Measurements from ENCODE around the gene FABP7.

The FABP7 gene

GRCh38 chr6:122798099-122798641 lies 18.7 kb downstream of the FABP7 start:
- Histone ChIP-seq H3K79me1 (ENCODE audit: low read depth, low read length) (no peaks in the 10 kb centered on the region), H4K91ac (ENCODE audit: low read depth, low read length, poor library complexity) (no peak overlapping the region), H4K8ac (ENCODE audit: low read depth, low read length) (no peak overlapping the region), H3K4me1 (ENCODE audit: control insufficient read depth in 2 of 2, insufficient read depth in 1 of 2, low read depth in 1 of 2, low read length in 2 of 2) (peaks cover 0 to 2% of the 10 kb centered on the region in 2 donors), H2BK15ac (ENCODE audit: low read length) (no peak overlapping the region), H3K23ac (ENCODE audit: low read depth, low read length, poor library complexity) (no peak overlapping the region), H3K36me3 (replicated peaks in 1 of 2; ENCODE audit: control insufficient read depth in 2 of 2, insufficient read depth in 2 of 2, low read length in 2 of 2) (no peaks in the 10 kb centered on the region), H2AFZ (ENCODE audit: low read length) (no peak overlapping the region), H3K9me3 (replicated peaks in 1 of 2; ENCODE audit: control insufficient read depth in 2 of 2, insufficient read depth in 1 of 2, low read depth in 1 of 2, low read length in 2 of 2) (no peaks in the 10 kb centered on the region), H2AK5ac (ENCODE audit: low read depth, low read length) (no peak overlapping the region), H2BK120ac (ENCODE audit: low read depth, low read length) (no peak overlapping the region), H3K18ac (ENCODE audit: low read length) (no peak overlapping the region), H3K27ac (replicated peaks; ENCODE audit: low read length) (no peak overlapping the region), H2BK12ac (ENCODE audit: low read length) (no peak overlapping the region), H3K4me2 (ENCODE audit: insufficient read depth, low read length, poor library complexity, severe bottlenecking) (no peak overlapping the region), H3K9ac (ENCODE audit: low read depth, low read length, poor library complexity) (no peak overlapping the region), H2BK5ac (ENCODE audit: low read length) (no peak overlapping the region), H3K4ac (ENCODE audit: low read length) (no peak overlapping the region), H3K14ac (ENCODE audit: low read length) (no peak overlapping the region), H3K4me3 (ENCODE audit: low read length in 2 of 2) (no peak overlapping the region), H3K27me3 (ENCODE audit: control insufficient read depth in 3 of 3, insufficient read depth in 3 of 3, low read depth in 1 of 3, low read length in 3 of 3) (no peaks in the 10 kb centered on the region)
- no CpG with 5 or more reads among the region's 6 CpGs for WGBS, 2 donors (ENCODE audit: extremely low coverage in 2 of 2, insufficient read length in 2 of 2, insufficient replicate concordance in 1 of 2)
- DNase-seq (ENCODE audit: low spot score), result no peak

- peaks cover 0 to 2% of the 10 kb centered on the region in 2 donors for H3K4me1 ChIP-seq (ENCODE audit: control insufficient read depth in 2 of 2, insufficient read depth in 1 of 2, low read depth in 1 of 2, low read length in 2 of 2)
- no peak overlapping the region for H4K91ac ChIP-seq (ENCODE audit: low read depth, low read length, poor library complexity)
- no peak overlapping the region for H2BK12ac ChIP-seq (ENCODE audit: low read length)
- H3K9ac ChIP-seq (ENCODE audit: low read depth, low read length, poor library complexity), result no peak overlapping the region
- no peak overlapping the region for H3K4me3 ChIP-seq (ENCODE audit: low read length in 2 of 2)
- no peak for DNase-seq (ENCODE audit: low spot score)
- H3K18ac ChIP-seq (ENCODE audit: low read length), result no peak overlapping the region
- H2BK120ac ChIP-seq (ENCODE audit: low read depth, low read length), result no peak overlapping the region
- H3K4me2 ChIP-seq (ENCODE audit: insufficient read depth, low read length, poor library complexity, severe bottlenecking), result no peak overlapping the region
- no peaks in the 10 kb centered on the region for H3K79me1 ChIP-seq (ENCODE audit: low read depth, low read length)
- no peak overlapping the region for H4K8ac ChIP-seq (ENCODE audit: low read depth, low read length)
- no peak overlapping the region for H3K14ac ChIP-seq (ENCODE audit: low read length)
- no peak overlapping the region for H2AK5ac ChIP-seq (ENCODE audit: low read depth, low read length)
- H3K4ac ChIP-seq (ENCODE audit: low read length), result no peak overlapping the region
- no peak overlapping the region for H3K27ac ChIP-seq (replicated peaks; ENCODE audit: low read length)
- no peaks in the 10 kb centered on the region for H3K36me3 ChIP-seq (replicated peaks in 1 of 2; ENCODE audit: control insufficient read depth in 2 of 2, insufficient read depth in 2 of 2, low read length in 2 of 2)
- no peak overlapping the region for H2BK15ac ChIP-seq (ENCODE audit: low read length)
- WGBS, 2 donors (ENCODE audit: extremely low coverage in 2 of 2, insufficient read length in 2 of 2, insufficient replicate concordance in 1 of 2), result no CpG with 5 or more reads among the region's 4 CpGs
- H3K23ac ChIP-seq (ENCODE audit: low read depth, low read length, poor library complexity), result no peak overlapping the region
- H3K9me3 ChIP-seq (replicated peaks in 1 of 2; ENCODE audit: control insufficient read depth in 2 of 2, insufficient read depth in 1 of 2, low read depth in 1 of 2, low read length in 2 of 2), result no peaks in the 10 kb centered on the region
- no peak overlapping the region for H2AFZ ChIP-seq (ENCODE audit: low read length)
- H2BK5ac ChIP-seq (ENCODE audit: low read length), result no peak overlapping the region
- no peaks in the 10 kb centered on the region for H3K27me3 ChIP-seq (ENCODE audit: control insufficient read depth in 3 of 3, insufficient read depth in 3 of 3, low read depth in 1 of 3, low read length in 3 of 3)
Observed at GRCh38 chr6:122799140-122799745, 19.7 kb downstream of the FABP7 start.

- H2BK120ac ChIP-seq (ENCODE audit: low read depth, low read length), result no peak overlapping the region
- no peak overlapping the region for H3K4ac ChIP-seq (ENCODE audit: low read length)
- H3K4me1 ChIP-seq (ENCODE audit: control insufficient read depth in 2 of 2, insufficient read depth in 1 of 2, low read depth in 1 of 2, low read length in 2 of 2), result peaks cover 0 to 2% of the 10 kb centered on the region in 2 donors
- no peak overlapping the region for H3K4me3 ChIP-seq (ENCODE audit: low read length in 2 of 2)
- H3K4me2 ChIP-seq (ENCODE audit: insufficient read depth, low read length, poor library complexity, severe bottlenecking), result no peak overlapping the region
- no peaks in the 10 kb centered on the region for H3K79me1 ChIP-seq (ENCODE audit: low read depth, low read length)
- no peak overlapping the region for H2BK5ac ChIP-seq (ENCODE audit: low read length)
- H3K23ac ChIP-seq (ENCODE audit: low read depth, low read length, poor library complexity), result no peak overlapping the region
- no peaks in the 10 kb centered on the region for H3K36me3 ChIP-seq (replicated peaks in 1 of 2; ENCODE audit: control insufficient read depth in 2 of 2, insufficient read depth in 2 of 2, low read length in 2 of 2)
- no CpG with 5 or more reads among the region's 5 CpGs for WGBS, 2 donors (ENCODE audit: extremely low coverage in 2 of 2, insufficient read length in 2 of 2, insufficient replicate concordance in 1 of 2)
- no peak overlapping the region for H2AFZ ChIP-seq (ENCODE audit: low read length)
- DNase-seq (ENCODE audit: low spot score), result no peak
- no peaks in the 10 kb centered on the region for H3K27me3 ChIP-seq (ENCODE audit: control insufficient read depth in 3 of 3, insufficient read depth in 3 of 3, low read depth in 1 of 3, low read length in 3 of 3)
- H3K9ac ChIP-seq (ENCODE audit: low read depth, low read length, poor library complexity), result no peak overlapping the region
- no peak overlapping the region for H3K27ac ChIP-seq (replicated peaks; ENCODE audit: low read length)
- no peak overlapping the region for H3K18ac ChIP-seq (ENCODE audit: low read length)
- H3K9me3 ChIP-seq (replicated peaks in 1 of 2; ENCODE audit: control insufficient read depth in 2 of 2, insufficient read depth in 1 of 2, low read depth in 1 of 2, low read length in 2 of 2), result no peaks in the 10 kb centered on the region
- H2BK15ac ChIP-seq (ENCODE audit: low read length), result no peak overlapping the region
- H3K14ac ChIP-seq (ENCODE audit: low read length), result no peak overlapping the region
- no peak overlapping the region for H2AK5ac ChIP-seq (ENCODE audit: low read depth, low read length)
- no peak overlapping the region for H2BK12ac ChIP-seq (ENCODE audit: low read length)
- no peak overlapping the region for H4K91ac ChIP-seq (ENCODE audit: low read depth, low read length, poor library complexity)
- no peak overlapping the region for H4K8ac ChIP-seq (ENCODE audit: low read depth, low read length)
Observed at GRCh38 chr6:122799916-122800686, 20.6 kb downstream of the FABP7 start.

GRCh38 chr6:122800906-122801305 lies 21.4 kb downstream of the FABP7 start:
- no peak overlapping the region for H4K8ac ChIP-seq (ENCODE audit: low read depth, low read length)
- no peak overlapping the region for H4K91ac ChIP-seq (ENCODE audit: low read depth, low read length, poor library complexity)
- peaks cover 0 to 2% of the 10 kb centered on the region in 2 donors for H3K4me1 ChIP-seq (ENCODE audit: control insufficient read depth in 2 of 2, insufficient read depth in 1 of 2, low read depth in 1 of 2, low read length in 2 of 2)
- no peak overlapping the region for H3K4ac ChIP-seq (ENCODE audit: low read length)
- no peak overlapping the region for H3K27ac ChIP-seq (replicated peaks; ENCODE audit: low read length)
- no peak overlapping the region for H2BK120ac ChIP-seq (ENCODE audit: low read depth, low read length)
- H3K18ac ChIP-seq (ENCODE audit: low read length), result no peak overlapping the region
- no CpG with 5 or more reads among the region's 3 CpGs for WGBS, 2 donors (ENCODE audit: extremely low coverage in 2 of 2, insufficient read length in 2 of 2, insufficient replicate concordance in 1 of 2)
- no peaks in the 10 kb centered on the region for H3K36me3 ChIP-seq (replicated peaks in 1 of 2; ENCODE audit: control insufficient read depth in 2 of 2, insufficient read depth in 2 of 2, low read length in 2 of 2)
- H3K4me3 ChIP-seq (ENCODE audit: low read length in 2 of 2), result no peak overlapping the region
- no peak overlapping the region for H2BK15ac ChIP-seq (ENCODE audit: low read length)
- no peak overlapping the region for H3K9ac ChIP-seq (ENCODE audit: low read depth, low read length, poor library complexity)
- H3K23ac ChIP-seq (ENCODE audit: low read depth, low read length, poor library complexity), result no peak overlapping the region
- H2AFZ ChIP-seq (ENCODE audit: low read length), result no peak overlapping the region
- no peak overlapping the region for H2AK5ac ChIP-seq (ENCODE audit: low read depth, low read length)
- no peaks in the 10 kb centered on the region for H3K79me1 ChIP-seq (ENCODE audit: low read depth, low read length)
- no peaks in the 10 kb centered on the region for H3K27me3 ChIP-seq (ENCODE audit: control insufficient read depth in 3 of 3, insufficient read depth in 3 of 3, low read depth in 1 of 3, low read length in 3 of 3)
- H2BK5ac ChIP-seq (ENCODE audit: low read length), result no peak overlapping the region
- H3K4me2 ChIP-seq (ENCODE audit: insufficient read depth, low read length, poor library complexity, severe bottlenecking), result no peak overlapping the region
- no peak overlapping the region for H3K14ac ChIP-seq (ENCODE audit: low read length)
- no peak overlapping the region for H2BK12ac ChIP-seq (ENCODE audit: low read length)
- no peaks in the 10 kb centered on the region for H3K9me3 ChIP-seq (replicated peaks in 1 of 2; ENCODE audit: control insufficient read depth in 2 of 2, insufficient read depth in 1 of 2, low read depth in 1 of 2, low read length in 2 of 2)
- no peak for DNase-seq (ENCODE audit: low spot score)

All from neuronal stem cell (in vitro differentiated cells).